GM20000 (cell line): ENCODE measurements around the gene AP1G1.

ENCODE experiments used
- DNase-seq: peaks from one replicate; pipeline ENCODE4 v3.0.0; 2012; ENCODE audit warnings: low spot score
- CTCF ChIP-seq: IDR thresholded peaks from 2 replicates; pipeline ENCODE4 v1.5.1; 2012; ENCODE audit warnings: mild to moderate bottlenecking, control low read depth; ENCODE audit errors: extremely low read depth, missing control alignments

The AP1G1 gene

GRCh38 chr16:71711789-71712188 is 96.8 kb downstream of the AP1G1 start:
- TF ChIP-seq CTCF, result no peak
- DNase-seq, result no peak

GRCh38 chr16:71709229-71709781 is 99.3 kb downstream of the AP1G1 start:
- no peak for DNase-seq
- no peak for TF ChIP-seq CTCF

GRCh38 chr16:71708696-71709095 is 99.9 kb downstream of the AP1G1 start:
- no peak for TF ChIP-seq CTCF

GRCh38 chr16:71707199-71707598 is 101.4 kb downstream of the AP1G1 start:
- no peak for DNase-seq
- no peak for TF ChIP-seq CTCF

More at GRCh38 chr16:71708696-71709095, 99.9 kb downstream of the AP1G1 start:
- no peak for DNase-seq

- no peak for TF ChIP-seq CTCF
- no peak for DNase-seq
Measured at GRCh38 chr16:71706046-71706445, 102.6 kb downstream of the AP1G1 start.

- DNase-seq, result no peak
- TF ChIP-seq CTCF, result no peak
Measured at GRCh38 chr16:71703333-71703732, 105.3 kb downstream of the AP1G1 start.

GRCh38 chr16:71700831-71701230 is 107.8 kb downstream of the AP1G1 start:
- no peak for TF ChIP-seq CTCF

More at GRCh38 chr16:71700831-71701230, 107.8 kb downstream of the AP1G1 start:
- no peak for DNase-seq
